ENCODE results near the gene CDH5.

Gene CDH5

GRCh38 chr16:66375451-66375850, 9.0 kb downstream of the CDH5 start:
- DNase-seq, result no peak

DNA sequence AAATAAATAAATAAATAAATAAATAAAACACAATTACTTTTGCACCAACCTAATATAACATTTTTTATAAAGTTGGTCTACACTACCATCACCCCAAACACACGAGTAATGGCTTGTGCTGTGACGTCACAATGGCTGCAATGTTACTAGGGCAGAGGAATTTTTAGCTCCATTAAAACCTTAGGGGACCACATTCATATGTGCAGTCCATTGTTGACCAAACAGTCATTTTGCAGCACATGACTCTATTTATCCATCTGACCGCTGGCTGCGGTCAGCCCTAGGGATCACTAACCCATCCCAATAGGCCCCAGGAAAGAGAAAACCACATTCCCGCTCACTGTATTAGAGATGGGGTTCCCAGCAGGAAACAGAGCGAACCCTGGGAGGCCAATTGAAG, 9.6 kb downstream of the CDH5 start:
- no peak for DNase-seq

DNA sequence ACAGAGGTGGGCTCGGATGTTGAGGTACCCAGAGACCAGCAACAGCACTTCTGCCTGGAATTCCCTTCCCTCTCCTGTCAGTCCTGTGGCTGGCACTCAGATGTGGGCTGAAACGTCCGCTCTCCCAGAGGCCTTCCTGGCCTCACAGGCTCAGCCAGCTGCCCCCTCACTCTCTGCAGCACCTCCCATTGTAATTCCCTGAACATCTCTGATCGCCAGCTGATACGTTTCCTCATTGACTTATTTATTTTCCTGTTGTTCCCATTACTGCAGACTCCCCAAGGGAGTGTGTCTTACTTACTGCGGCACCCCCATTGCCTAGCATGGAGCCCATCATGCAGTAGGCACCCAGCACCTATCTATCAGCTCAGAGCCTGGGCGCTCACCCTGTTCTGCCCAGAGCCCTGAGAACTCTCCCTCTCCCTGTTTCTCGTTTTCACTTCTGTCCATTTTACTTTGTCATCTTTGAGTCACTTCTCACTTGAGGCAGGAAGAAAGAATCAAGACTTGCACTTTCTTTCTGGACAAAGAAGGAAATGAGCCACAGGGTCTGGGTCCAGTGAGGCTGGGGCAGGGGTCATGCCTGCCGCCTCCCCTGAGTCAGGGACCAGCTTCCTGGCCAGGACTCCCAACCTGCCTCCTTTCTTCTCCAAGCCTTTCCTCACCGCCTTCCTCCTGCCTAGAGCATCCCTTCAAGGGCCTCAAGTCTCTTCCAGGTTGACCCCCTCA, 10.2 kb downstream of the CDH5 start:
- DNase-seq, result no peak

DNA sequence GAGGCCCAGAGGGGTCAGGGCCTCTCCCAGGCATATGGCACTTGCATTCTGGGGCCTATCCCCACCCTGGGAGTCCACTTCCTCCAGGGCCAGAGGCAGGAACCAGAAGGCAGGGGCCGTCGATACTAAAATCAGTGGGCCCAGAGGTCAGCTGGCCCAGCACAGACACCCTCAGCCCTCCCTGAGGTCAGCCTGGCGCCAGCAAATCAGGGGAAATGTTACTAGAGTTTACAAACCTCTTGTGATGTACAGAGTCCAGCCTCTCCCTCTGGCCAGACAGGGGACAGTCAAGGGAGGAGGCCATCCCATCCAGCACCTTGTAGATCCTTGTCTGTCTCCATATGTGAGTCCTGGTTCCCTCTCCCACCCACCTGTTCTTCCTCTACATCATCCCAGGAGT, 10.8 kb downstream of the CDH5 start:
- no peak for DNase-seq

GRCh38 chr16:66378741-66379570, 12.5 kb downstream of the CDH5 start:
- DNase-seq, result no peak

GRCh38 chr16:66379571-66379941, 13.1 kb downstream of the CDH5 start:
- no peak for DNase-seq

DNA sequence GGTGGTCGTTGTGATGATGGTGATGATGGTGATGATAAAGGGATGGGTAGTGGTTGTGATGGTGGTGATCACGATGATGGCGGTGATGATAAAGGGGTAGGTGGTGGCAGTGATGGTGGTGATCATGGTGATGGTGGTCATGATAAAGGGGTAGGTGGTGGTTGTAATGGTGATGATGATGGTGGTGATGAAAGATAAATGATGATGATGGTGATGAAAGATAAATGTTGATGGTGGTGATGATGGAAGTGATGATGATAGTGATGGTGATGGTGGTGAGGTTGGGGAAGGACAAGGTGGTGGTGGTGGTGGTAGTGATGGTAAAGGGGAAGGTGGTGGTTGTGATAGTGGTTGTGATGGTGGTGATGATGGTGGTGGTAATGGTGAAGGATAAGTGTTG, 13.9 kb downstream of the CDH5 start:
- no peak for DNase-seq

- no peak for DNase-seq
Measured at GRCh38 chr16:66381585-66382170, 15.2 kb downstream of the CDH5 start.

GRCh38 chr16:66382171-66382965, 15.9 kb downstream of the CDH5 start:
- DNase-seq, result no peak

- DNase-seq, result no peak
Measured at GRCh38 chr16:66382966-66383299, 16.4 kb downstream of the CDH5 start.

DNA sequence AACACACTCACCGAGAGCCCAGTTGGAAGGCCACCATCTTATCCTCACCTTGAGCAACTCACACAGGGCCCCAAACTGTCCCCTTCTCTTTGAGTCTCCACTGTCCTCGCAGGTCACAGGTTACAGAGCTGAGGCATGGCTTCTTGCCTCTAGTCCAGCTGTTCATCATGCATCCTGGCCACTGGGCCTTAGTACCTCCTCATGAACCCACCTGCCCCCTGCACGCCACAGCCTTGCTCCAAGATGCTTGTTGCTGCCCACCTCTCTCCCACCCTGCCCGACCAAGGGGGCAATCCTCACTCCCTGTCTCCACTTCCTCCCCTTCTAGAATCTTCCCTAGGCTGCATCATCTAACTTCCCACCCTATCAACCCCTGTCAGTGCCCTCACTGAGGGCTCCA, 17.1 kb downstream of the CDH5 start:
- DNase-seq, result no peak

DNA sequence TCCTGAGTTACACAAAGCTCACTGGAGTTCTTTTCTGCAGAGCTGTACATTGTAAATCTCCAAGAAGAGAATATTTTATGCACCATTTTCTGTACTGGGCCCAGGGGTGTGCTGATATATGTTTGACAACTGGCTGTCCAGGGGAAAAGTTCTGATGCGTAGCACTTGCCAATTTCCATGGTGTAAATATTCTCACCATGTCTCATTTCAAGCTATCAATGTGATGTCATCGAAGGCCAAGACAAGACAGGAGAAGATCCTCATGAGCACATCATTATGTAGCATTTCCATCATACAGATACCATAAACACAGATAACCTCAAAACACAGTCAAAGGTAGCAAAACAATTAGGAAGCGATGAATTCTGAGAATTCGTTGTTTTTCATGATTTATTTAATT, 18.9 kb downstream of the CDH5 start:
- DNase-seq, result no peak

DNA sequence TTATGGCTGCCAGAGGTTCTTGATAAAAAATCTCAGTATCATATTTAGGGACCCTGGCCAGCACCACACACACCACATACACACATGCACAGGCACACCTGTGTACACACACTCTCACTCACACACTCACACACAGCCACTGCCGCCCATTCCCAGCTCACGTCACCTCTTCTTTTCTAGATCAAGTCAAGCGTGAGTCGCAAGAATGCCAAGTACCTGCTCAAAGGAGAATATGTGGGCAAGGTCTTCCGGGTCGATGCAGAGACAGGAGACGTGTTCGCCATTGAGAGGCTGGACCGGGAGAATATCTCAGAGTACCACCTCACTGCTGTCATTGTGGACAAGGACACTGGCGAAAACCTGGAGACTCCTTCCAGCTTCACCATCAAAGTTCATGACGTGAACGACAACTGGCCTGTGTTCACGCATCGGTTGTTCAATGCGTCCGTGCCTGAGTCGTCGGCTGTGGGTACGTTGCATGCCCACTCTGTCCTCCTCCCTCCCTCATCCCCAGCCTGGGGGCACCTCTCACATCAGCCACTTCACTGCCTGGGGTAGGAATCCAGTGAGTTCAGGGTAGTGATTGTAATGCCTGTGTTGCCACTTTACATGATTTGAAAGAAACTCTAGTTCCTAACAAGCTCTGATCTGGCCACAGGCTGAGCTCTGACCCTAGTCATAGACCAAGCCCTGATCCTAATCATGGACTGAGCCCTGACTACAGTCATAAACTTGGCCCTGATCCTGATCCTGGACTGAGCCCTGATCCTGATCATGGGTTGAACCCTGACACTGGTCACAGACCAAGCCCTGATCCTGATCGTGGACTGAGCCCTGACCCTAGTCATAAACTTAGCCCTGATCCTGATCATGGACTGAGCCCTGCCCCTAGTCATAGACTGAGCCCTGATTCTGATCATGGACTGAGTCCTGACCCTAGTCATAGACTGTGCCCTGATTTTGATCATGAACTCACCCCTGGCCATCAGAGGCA, 20.4 kb downstream of the CDH5 start:
- DNase-seq, result no peak

DNA sequence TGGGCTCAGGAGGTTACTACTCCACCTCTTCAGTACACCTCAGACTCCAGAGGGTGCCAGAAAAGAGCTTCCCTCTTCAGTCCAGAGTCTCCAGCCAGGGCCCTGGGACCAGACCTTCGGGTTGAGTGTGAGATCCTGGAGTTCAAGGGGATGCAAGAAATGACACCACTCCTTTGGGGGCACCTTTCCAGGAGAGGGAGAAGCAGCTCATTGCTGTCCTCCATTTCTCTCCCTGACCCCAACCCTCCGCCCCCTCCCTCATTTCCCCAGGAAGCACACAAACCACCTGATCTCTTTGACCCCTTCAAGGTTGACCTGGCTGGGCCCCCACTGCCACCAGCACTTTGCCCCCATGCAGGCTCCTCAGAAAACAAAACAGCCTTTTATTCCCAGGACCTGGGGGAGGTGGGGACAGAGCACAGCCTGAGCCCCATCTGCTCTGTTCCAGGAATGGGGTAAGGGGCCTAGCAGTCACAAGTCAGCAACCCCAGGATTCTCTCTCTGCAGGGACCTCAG, 21.4 kb downstream of the CDH5 start:
- no peak for DNase-seq

GRCh38 chr16:66388350-66389139, 22.1 kb downstream of the CDH5 start:
- no peak for DNase-seq

DNA sequence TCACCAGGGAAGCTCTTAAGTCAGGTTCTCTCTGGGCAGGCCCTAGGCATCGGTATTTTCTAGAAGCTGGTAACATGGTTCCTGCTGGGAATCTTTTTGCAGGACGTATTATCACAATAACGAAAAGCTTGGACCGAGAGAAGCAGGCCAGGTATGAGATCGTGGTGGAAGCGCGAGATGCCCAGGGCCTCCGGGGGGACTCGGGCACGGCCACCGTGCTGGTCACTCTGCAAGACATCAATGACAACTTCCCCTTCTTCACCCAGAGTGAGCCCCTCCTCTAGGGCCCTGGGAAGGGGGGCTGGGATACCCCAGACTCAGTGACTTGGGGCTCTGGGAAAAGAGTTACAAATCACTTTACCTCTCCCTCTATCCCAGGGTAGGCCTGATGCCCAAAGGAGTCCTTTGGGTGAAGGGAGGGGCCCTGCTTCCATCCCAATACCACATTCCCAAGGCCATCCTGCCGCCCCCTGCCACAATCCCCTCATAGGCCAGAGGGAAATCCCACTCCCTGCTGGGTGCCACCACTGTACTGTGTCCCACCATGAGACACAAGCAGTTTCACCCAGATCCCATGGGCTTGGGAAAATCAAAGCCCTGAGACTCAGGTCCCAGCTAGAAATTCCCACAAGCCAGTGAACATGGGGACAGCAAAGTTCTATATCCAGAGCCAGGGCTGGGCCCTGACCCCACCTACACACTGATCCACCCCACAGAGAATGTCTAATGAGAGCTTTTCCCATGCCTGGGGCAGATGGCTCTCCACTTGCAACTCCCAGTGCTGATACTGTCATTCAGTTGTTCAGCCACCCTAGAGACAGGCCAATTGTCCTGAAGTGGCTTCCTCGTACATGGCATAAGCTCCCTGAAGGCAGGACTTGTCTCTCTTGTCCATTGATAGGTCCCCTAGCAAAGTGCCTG, 23.0 kb downstream of the CDH5 start:
- DNase-seq, result no peak

DNA sequence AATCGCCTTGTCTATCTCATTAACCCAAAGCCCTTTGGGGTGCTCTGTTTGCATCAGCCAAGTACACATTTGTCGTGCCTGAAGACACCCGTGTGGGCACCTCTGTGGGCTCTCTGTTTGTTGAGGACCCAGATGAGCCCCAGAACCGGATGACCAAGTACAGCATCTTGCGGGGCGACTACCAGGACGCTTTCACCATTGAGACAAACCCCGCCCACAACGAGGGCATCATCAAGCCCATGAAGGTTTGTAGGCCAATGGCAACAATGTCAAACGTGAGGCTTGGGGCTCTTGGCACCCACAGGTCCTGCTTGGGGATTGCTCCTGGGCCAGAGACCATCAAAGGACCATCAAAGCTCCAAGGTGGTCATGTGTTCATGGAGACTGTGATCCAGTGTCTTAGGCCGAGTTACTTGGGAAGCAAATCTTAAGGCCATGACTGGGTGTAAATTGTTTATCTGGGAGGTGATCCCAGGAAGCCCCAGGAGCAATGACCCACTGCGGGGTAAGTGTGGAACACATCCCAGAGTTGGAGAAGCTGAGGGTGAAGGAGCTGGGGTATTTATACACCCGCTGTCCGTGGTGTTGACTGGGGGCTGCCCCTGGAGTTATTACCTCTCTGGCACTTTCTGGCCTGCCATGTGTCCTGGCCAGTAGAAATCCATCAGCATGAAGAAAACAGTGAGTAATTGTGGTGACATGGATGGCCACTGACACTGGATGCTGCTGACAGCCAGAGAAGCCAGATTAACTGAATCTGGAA, 24.0 kb downstream of the CDH5 start:
- no peak for DNase-seq

DNA sequence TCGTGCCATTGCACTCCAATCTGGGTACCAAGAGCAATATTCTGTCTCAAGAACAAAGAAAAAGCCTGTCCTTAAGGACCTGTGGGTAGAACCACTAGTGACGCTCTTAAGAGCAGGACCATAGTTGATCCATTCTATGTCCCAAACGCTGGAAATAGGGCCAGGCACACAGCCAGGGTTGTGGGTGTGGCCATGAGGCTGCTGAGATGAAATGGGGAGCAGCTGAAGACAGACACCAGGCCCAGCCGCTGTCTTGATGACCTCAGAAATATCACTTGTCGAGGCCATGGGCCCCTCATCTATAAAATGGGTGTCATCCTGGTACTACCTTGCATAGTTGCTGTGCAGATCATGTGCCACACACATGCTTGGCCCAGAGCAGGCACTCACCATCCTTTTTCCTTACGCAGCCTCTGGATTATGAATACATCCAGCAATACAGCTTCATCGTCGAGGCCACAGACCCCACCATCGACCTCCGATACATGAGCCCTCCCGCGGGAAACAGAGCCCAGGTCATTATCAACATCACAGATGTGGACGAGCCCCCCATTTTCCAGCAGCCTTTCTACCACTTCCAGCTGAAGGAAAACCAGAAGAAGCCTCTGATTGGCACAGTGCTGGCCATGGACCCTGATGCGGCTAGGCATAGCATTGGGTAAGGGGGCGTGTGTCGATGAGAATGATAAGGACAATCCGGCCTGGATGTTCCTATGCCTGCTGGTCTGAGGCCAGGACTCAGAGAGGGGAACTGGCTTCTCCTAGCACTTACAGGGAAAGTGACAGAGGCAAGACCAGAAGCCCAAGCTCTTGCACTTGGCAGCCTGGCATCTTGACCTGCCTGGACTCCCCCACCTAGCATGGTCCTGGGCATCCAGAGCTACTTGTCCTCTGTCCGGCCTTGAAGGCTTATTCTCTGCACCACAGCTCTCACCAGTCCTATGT, 25.5 kb downstream of the CDH5 start:
- DNase-seq, result no peak
